Fibroblast of skin of left biceps (primary cell): ENCODE measurements around the gene RRM2.

Experiments used
- DNase-seq, 2 experiments: peaks; one replicate each; pipeline ENCODE4 v3.0.0-alpha.2; 2013; ENCODE audit warnings: low read depth in 2 of 2

Gene RRM2

GRCh38 chr2:10172033-10172871 is 49.7 kb downstream of the RRM2 start:
- no peak for DNase-seq

DNA sequence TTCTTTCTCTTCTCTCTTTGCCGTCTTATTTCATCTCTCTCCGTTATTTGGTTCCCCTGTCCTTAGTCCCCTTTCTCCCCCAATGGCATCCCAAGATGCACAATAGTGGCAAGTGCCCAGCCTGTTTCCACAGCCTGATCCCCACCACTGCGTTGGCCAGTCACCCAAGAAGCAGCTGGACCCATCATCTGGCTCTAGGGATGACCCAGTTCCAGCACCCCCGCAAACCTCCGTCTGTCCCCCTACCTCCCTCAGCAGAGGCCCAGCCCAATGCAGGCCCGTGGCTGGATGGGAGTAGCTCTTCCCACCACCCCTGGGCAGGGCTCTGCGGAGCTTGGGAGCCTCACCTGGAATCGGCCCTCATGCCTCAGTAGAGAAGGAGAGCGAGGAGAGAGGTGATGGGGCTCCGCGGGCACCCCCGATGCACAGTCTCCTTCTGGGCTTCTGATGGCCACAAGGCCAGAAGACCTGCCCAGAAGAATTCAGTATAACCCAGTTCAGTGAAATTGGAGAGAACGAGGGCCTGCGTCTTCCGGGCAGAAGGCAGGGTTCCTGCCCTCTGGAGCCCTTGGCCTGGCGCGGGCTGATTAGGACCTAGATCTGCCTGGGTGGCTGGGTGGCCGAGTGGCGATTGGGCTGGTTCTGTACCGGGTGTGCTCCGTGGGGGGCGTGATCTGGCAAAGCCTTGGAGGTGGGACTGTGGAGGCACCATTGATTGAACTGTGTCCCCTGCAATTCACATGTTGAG is 50.9 kb downstream of the RRM2 start:
- DNase-seq, result no peak

DNA sequence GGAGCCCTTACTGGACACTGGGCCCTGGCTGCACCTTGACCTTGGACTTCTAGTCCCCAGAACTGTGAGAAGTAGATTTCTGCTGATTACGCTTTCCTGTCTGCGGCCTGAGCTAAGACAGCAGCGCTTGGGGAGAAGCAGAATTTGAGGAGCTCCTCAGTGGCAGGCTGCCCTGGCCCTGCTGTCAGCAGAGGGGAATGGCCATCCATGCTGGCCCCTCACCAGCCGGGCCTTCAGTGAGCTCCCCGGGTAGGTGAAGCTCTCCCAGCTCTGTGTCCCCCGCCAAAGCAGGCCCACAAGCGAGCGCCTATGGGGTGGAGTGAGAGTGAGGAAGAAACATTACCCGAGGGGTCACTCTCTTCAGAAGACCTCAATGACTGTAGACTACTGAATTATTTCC is 51.6 kb downstream of the RRM2 start:
- DNase-seq, result no peak

GRCh38 chr2:10175441-10175840 is 52.9 kb downstream of the RRM2 start:
- no peak for DNase-seq

- no peak for DNase-seq
Observed at GRCh38 chr2:10178751-10179150, 56.2 kb downstream of the RRM2 start.

DNA sequence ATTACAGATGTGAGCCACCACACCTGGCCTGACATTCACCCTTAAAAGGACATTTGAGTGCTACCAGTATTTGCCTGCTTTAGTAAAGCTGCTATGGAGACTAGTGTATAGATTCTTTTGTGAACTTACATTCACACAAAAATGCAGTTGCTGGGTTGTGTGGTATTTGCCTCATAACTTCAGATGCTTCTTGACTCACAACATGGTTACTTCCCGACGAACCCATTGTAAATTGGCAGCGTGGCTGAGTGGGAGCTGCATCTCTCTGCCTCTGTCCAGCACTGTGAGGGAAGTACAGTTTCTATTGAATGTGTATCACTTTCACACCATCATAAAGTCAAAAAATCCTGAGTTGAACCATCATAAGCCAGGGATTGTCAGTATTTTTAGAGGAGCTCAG is 56.9 kb downstream of the RRM2 start:
- DNase-seq, result no peak

- DNase-seq, result no peak
Observed at GRCh38 chr2:10180229-10180628, 57.7 kb downstream of the RRM2 start.
